Uterus (tissue), 4 donors: ENCODE data around the gene PLA2G5. TPM values are rescaled to one million over a fixed set of nuclear protein-coding genes. Genes with fewer than 3 reads are reported as not detected.
"Not testable (repeated sequence)": the region's sequence is repeated elsewhere in the genome, so short reads cannot be mapped to it uniquely, and the experiment has no call there.

ENCODE experiments used
- DNase-seq, 2 donors: peaks; one replicate each; pipeline ENCODE4 v3.0.0-alpha.2; 2019 to 2020
- H3K27ac ChIP-seq, 2 donors: fragments of 200-600 bp; sonication (generic); 1 replicate in 1 of 2; 2 replicates in 1 of 2; pipeline ENCODE4 v1.5.1; 2016 to 2018
- H3K27me3 ChIP-seq, 2 donors: fragments of 200-600 bp; sonication (generic); one replicate each; pipeline ENCODE4 v1.5.1; 2018 to 2019; ENCODE audit warnings: control low read depth in 1 of 2
- H3K36me3 ChIP-seq, 2 donors: fragments of 200-600 bp; sonication (generic); one replicate each; pipeline ENCODE4 v1.5.1; 2019; ENCODE audit warnings: control low read depth in 1 of 2
- H3K4me1 ChIP-seq, 2 donors: fragments of 200-600 bp; sonication (generic); one replicate each; pipeline ENCODE4 v1.5.1; 2018 to 2019; ENCODE audit warnings: control low read depth in 1 of 2
- H3K4me3 ChIP-seq, 2 donors: fragments of 200-600 bp; sonication (generic); 1 replicate in 1 of 2; 2 replicates in 1 of 2; pipeline ENCODE4 v1.5.1; 2018 to 2019; ENCODE audit warnings: mild to moderate bottlenecking in 1 of 2
- H3K9me3 ChIP-seq, 2 donors: fragments of 200-600 bp; sonication (generic); one replicate each; pipeline ENCODE4 v1.5.1; 2019; ENCODE audit warnings: control low read depth in 1 of 2
- POLR2A ChIP-seq, 2 donors: fragments of 450-650 bp; IDR thresholded peaks; one replicate each; pipeline ENCODE4 v1.6.1; 2016; ENCODE audit warnings: antibody characterized with exemption in 2 of 2, mild to moderate bottlenecking in 1 of 2, moderate library complexity in 1 of 2
- intact Hi-C: fragments of 100-400 bp; cut with DNase I; formaldehyde crosslinking; loops from one replicate; pipeline ENCODE4 v1.15.1; 2023; ENCODE audit warnings: low total_unique reads
- total RNA-seq, 4 donors: library from RNA; depleted of rRNA in 3 of 4; stranded (reverse); fragments of >200 nt in 3 of 4; gene quantifications; one replicate each; pipeline versions ENCODE4 v1.1.0 to v1.2.4, GENCODE V29; 2014 to 2023
- TF ChIP-seq, protein P1 (sequence below), 4 experiments: fragments of 200-600 bp in 2 of 4; fragments of 450-650 bp in 2 of 4; sonication (generic) in 2 of 4; IDR thresholded peaks; one replicate each; pipeline ENCODE4 v1.5.1; 2016 to 2019; ENCODE audit warnings: antibody characterized with exemption in 4 of 4, mild to moderate bottlenecking in 2 of 4, moderate library complexity in 1 of 4
- donor health status: DM: yes; HTN: yes; CAD: no.

PLA2G5 gene
- total RNA-seq, 4 donors from 2014 or later = 3.1 TPM; not detected in 3

DNA sequence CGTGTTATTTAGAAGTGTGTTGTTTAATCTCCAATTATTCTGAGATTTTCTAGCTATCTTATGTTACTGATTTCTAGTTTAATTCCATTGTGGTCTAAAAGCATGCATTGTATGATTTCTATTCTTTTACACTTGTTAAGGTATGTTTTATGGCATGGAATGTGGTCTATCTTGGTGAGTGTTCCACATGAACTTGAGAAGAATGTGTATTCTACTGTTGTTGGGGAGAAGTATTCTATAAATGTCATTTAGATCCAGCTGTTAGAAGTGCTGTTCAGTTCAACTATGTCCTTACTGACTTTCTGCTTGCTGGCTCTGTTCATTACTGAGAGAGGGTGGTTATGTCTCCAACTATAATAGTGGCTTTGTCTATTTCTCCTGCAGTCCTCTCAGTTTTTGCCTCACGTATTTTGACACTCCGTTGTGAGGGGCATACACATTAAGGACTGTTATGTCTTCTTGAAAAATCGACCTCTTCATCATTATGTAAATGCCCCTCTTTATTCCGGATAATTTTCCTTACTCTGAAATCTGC is 12.0 kb upstream of the PLA2G5 start:
- no peaks in the 10 kb centered on the region for H3K4me1 ChIP-seq
- no peak for TF ChIP-seq POLR2A (IDR thresholded peaks at IDR 0.05)
- TF ChIP-seq, protein P1, sequence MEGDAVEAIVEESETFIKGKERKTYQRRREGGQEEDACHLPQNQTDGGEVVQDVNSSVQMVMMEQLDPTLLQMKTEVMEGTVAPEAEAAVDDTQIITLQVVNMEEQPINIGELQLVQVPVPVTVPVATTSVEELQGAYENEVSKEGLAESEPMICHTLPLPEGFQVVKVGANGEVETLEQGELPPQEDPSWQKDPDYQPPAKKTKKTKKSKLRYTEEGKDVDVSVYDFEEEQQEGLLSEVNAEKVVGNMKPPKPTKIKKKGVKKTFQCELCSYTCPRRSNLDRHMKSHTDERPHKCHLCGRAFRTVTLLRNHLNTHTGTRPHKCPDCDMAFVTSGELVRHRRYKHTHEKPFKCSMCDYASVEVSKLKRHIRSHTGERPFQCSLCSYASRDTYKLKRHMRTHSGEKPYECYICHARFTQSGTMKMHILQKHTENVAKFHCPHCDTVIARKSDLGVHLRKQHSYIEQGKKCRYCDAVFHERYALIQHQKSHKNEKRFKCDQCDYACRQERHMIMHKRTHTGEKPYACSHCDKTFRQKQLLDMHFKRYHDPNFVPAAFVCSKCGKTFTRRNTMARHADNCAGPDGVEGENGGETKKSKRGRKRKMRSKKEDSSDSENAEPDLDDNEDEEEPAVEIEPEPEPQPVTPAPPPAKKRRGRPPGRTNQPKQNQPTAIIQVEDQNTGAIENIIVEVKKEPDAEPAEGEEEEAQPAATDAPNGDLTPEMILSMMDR (IDR thresholded peaks at IDR 0.05) = no peak
- H3K4me3 ChIP-seq = no peak overlapping the region
- H3K27ac ChIP-seq = no peak overlapping the region
- H3K27me3 ChIP-seq = no peaks in the 10 kb centered on the region
- H3K9me3 ChIP-seq = no peaks in the 10 kb centered on the region
- DNase-seq = no peak
- intact Hi-C loops = no loop called here
- H3K36me3 ChIP-seq = no peaks in the 10 kb centered on the region

DNA sequence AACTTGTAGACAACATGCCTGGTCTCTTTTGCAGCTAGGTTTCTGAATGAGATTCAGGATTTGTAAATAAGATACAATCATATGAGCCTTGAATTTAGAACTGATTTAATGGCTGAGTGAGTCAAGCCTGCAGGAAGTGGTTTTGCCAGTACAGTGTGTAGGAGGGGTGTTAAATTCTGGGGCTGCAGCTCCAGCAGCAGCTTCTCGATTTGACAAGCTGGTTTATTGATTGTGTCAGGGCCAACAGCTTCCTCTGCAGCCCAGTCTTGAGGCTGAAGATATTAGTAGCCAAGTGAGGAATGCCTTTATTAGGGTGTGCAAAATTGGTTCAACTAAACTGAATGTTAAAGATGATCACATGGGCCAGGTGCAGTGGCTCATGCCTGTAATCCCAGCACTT is 11.5 kb upstream of the PLA2G5 start:
- Histone ChIP-seq H3K27ac (no peak overlapping the region), H3K36me3 (no peaks in the 10 kb centered on the region), H3K4me1 (no peaks in the 10 kb centered on the region), H3K27me3 (no peaks in the 10 kb centered on the region), H3K9me3 (no peaks in the 10 kb centered on the region), H3K4me3 (no peak overlapping the region)
- no peak for DNase-seq
- no peak for TF ChIP-seq POLR2A (IDR thresholded peaks at IDR 0.05)
- TF ChIP-seq, protein P1 (IDR thresholded peaks at IDR 0.05) = no peak
- intact Hi-C loops = no loop called here

DNA sequence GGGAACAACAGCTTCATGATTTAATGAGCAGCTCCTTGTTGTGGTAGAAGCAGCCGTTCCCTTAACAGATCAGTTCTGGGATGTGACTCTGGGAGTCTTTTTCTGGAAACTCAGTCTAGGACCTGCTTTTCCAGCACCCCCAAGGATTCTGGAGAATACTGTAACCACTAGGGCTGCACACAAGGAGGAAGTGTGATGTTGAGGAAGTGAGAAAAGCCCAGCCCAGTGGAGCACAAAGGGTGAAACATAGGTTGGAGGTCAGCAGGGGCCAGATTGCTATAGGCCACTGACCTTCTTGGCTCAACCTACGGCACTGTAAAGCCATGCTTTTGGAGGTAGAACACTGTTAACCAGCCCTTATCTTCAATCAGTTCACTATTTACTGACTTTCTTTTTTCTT is 10.1 kb upstream of the PLA2G5 start:
- Histone ChIP-seq H3K4me3 (no peak overlapping the region), H3K9me3 (no peaks in the 10 kb centered on the region), H3K27me3 (no peaks in the 10 kb centered on the region), H3K27ac (no peak overlapping the region), H3K36me3 (no peaks in the 10 kb centered on the region), H3K4me1 (no peaks in the 10 kb centered on the region)
- no peak for DNase-seq
- TF ChIP-seq, protein P1 (IDR thresholded peaks at IDR 0.05) = no peak
- TF ChIP-seq POLR2A (IDR thresholded peaks at IDR 0.05) = no peak
- intact Hi-C loops = no loop called here

DNA sequence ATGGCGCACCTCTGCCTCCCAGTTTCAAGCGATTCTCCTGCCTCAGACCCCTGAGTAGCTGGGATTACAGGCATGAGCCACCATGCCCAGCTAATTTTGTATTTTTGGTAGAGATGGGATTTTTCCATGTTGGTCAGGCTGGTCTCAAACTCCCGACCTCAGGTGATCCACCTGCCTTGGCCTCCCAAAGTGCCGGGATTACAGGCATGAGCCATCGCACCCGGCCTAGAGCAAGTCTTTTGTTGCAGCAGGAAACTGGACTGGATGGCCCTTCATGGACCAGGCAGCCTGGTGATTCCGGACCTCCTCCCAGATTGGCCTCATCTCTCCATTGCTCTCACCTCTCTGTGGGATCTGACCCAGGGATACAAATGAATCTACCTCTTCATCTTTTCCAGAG is 9.2 kb upstream of the PLA2G5 start:
- DNase-seq = not testable (repeated sequence)

DNA sequence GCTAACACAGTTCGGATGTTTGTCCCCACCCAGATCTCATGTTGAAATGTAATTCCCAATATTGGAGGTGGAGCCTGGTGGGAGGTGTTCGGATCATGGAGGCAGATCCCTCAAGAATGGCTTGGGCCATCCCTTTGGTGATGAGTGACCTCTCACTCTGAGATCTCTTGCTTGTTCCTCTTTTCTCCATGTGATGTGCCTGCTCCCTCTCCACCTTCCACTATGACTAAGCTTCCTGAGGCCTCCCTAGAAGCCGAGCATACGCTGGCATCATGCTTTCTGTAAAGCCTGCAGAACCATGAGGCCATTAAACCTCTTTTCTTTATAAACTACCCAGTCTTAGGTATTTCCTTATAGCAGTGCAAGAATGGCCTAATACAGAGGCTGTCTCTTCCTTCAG is 8.1 kb upstream of the PLA2G5 start:
- DNase-seq = no peak
- H3K4me3 ChIP-seq = no peak overlapping the region
- H3K27ac ChIP-seq = no peak overlapping the region

More for the DNA sequence above, 9.2 kb upstream of the PLA2G5 start:
- H3K27ac ChIP-seq, H3K36me3 ChIP-seq, H3K27me3 ChIP-seq, intact Hi-C loops, H3K9me3 ChIP-seq, H3K4me3 ChIP-seq, H3K4me1 ChIP-seq: not testable (repeated sequence)

More for the DNA sequence above, 8.1 kb upstream of the PLA2G5 start:
- no peaks in the 10 kb centered on the region for H3K4me1 ChIP-seq
- intact Hi-C loops = no loop called here
- H3K9me3 ChIP-seq = no peaks in the 10 kb centered on the region
- TF ChIP-seq, protein P1 (IDR thresholded peaks at IDR 0.05) = no peak
- TF ChIP-seq POLR2A (IDR thresholded peaks at IDR 0.05) = no peak
- H3K36me3 ChIP-seq = no peaks in the 10 kb centered on the region
- H3K27me3 ChIP-seq = no peaks in the 10 kb centered on the region
